HG03135 (cell line): ENCODE measurements around the gene MLLT1.

Source experiments
- ATAC-seq: cut with Tn5 transposase; IDR thresholded peaks from one replicate; pipeline ENCODE4 v1.9.1; 2021; ENCODE audit warnings: mild to moderate bottlenecking, moderate library complexity; ENCODE audit not compliant: unreplicated experiment

The MLLT1 gene

DNA sequence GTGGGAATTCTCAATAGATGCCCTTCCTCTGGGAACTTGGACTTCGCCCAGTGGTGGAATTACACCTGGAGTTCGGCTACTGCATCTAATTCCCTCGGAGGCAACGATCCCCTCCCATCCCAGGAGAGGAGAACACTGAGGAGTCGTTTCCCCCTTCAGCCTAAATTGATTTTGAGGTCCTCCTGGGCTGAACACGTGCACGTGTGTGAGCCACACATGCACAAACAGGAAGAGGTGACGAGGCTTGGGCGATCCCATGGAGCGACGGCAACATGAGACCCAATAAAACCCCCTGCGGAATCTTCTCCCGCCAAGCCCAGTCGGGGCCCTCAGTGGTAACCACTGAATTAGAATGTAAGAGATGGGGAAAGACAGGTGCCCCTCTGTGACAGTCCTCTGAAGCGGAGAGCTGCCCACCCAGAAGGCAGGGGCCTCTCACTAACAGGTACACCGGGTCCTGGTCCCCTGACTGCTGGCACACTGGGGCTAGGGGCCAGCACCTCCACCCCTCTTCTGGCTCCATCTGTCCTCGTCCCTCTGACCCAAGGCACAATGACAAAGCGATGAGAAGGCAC lies 4.5 kb downstream of the MLLT1 start:
- ATAC-seq: no peak

DNA sequence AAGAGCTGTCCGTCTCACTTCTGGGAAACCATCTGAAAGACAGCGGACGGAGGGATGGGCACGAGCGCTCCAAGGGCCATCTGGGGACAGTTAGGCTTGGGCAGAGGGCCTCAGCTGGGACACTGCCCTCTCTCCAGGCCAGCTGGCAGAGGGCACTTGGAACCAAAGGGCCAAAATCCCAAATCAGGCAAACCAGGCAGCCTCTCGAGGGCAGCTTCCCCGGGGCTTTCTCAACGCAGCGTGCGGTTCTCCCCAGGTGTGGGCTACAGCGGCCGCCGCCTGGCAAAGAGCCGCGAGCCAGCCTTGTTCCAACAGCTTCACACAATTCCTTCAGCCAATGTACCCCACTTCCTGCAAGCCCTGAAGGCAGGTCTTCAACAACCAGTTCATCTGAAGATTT lies 5.0 kb downstream of the MLLT1 start:
- ATAC-seq: no peak

DNA sequence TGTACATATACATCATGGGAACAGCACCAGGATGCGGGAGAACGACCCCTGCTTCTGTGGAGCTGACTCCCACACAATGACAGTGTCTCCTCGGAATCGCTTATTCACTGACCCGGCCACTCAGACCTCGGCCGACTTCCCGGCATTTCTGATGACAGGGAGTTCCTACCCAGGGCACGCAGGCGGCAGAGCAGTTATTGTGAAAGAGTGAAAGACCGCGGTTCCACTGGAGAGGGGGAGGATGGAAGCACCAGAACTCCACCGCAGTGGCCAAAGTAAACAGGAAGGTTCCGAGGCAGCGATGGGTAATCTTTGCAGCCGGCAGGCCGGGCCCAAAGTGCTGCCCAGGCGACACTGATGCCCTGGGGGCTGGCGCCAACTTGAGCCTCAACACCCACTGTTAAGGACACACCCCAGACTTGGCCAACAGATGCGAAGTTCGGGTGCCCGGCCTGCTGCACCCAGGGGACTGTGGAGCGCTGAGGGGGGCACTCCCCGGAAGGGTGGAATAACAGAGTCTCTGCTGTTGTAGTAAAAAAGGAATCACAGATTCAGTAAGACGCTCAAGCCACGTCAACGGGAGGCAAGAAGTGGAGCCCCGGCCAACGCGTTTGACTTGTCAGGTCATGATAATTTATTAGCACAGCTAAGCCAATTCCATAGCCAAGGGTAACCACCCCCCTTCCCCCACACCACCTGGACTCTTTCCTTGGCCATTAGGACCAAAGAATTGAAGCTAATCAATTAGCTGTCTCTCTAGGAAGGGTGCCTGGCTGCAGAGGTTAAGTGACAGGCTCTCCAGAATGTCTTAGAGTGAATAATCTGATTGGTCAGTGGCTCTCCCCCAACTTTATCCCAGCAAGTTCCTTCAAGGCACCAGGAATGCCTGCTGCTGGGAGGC lies 5.8 kb downstream of the MLLT1 start:
- no peak for ATAC-seq

DNA sequence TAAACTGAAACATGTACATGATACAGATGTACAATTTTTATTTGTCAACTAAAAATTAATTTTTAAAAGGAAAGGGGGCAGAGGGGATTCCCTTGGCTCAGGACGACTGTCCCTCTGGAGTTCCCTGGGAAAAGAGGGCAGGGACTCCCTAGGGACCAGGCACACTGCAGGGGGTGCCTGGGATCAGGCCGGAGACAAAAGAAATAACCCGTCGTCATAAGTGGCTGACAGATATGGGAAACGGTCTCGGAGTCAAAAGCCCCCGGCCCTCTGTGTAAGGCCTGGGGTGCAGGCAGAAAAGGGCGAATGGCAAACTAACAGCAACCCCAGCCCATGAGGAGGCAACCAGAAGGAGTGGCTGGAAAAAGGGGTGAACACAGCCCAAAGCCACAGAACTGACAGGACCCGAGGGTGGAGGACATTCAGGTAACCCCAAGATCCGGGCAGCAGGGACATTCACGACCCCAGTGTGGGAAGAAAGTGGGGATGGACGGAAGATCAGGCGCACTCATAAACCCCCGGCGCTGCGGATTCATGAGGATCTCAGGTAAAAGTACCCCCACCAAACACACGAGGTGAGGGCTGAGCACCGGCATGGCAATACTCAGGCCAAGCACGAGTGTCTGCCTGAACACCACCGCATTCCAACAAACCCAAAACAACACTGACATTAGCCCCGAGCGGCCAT lies 6.7 kb downstream of the MLLT1 start:
- ATAC-seq: no peak

DNA sequence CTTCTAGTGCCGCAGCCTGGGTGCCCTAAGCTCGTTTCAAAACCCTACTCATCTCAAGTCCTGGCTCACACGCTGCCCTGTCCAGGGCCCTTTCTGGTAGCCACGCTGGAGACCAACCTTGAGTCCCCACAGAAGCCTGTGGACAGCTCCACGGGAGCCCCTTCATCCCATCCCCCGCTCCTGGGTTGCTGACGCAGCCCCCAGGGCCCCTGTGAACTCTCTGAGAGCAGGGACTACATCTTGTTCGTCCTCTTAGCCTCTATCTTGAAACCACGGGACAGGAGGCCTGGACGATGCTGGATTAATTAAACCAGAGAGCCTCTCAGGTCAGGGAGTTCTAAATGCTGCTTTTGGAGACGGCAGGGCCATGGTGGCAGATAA lies 7.4 kb downstream of the MLLT1 start:
- no peak for ATAC-seq

DNA sequence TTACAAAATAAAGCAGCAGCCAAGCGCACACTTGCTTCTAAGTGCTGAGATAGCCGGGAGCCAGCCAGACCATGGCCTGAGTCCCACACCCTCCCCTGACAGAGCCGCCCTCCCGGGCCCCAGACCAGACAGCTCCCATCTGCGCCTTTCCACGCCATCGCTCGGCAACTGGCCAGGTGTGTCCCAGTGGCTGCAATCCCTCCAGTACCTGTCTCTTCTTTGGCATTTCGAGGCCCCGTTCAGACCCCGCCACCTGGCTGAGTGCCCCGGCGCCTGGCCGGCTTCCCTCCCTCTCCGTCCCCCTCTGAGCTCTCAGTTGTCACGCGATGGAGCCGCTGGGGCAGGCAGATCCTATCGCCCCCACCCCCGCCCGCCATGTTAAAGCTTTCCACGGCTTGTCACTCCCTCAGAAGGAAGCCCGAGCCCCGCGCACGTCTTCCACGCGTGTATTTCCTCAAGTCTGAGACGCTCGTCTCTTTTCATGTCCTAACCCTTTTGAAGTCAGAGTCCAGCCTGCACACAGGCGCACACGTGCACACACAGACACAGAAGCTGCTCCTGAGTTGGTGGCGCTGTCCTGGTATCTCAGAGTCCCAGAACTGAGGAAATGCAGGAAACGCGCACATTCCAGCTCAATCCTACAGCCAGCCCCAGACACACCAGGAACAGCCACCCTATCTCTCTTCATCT lies 7.9 kb downstream of the MLLT1 start:
- ATAC-seq: no peak

DNA sequence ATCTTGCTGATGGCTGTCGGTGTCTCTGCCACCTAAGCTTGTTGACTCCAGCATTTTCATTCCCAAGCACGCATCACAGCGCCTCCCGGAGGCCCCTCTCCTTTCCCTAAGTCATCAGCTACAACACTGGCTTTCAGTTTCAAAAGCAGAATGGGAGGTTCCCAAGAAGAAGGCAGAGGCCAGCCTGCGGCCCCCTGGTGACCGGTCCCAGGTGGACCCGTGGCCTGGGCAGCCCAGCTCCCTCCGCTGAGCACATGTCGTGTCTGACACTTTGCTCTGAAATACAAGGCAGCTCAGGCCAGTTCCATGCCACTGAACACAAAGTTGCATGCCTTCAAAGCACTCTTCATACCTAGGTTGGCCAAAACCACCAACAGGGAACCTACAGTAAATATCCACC lies 8.5 kb downstream of the MLLT1 start:
- ATAC-seq: no peak

DNA sequence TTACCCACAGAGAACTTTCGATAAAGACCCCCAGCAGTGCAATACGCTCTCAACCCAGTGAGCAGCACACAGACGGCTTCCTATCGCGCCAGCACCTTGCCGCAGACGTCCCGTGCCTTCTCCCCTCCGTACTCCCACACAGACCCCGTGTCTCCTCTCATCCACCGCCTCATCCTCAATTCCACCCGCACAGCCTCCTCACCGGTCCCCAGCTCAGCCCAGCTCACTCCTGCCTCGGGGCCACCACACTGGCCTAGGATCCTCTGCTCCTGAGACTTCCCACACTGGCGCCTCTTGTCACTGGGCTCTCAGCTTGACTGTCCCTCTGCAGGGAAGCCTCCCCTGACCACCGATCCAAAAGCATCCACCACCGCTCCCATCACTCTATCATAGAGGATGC lies 9.0 kb downstream of the MLLT1 start:
- no peak for ATAC-seq

DNA sequence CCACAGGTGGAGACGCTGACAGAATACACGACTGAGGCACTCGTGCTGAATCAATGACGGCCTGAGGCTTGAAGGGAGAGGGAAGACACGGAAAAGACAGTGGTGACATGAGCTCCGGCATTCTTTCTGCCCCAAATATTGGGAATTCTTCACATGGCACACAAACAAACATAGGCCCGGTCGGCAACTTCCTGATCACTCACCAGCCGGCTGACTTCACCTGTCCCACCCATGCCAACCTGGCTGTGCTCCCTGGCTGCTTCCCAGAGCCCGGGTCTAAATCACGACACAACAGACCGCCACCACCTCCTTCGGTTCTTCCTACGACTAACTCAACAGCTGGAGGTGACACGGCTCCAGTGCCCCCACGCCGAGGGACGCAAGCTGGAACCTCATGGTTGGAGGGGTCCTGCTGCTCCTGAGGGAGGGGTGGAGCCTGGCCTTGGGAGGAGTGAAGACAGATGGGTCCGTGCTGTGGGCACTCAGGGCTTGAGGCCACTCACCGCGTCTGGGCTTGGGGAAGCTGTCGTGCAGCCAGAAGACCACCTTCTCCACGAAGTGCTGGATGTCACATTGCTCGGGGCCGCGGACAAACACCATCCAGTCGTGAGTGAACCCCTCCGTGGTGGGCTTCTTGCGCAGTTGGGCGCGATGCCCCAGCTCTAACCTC lies 9.6 kb downstream of the MLLT1 start:
- no peak for ATAC-seq

DNA sequence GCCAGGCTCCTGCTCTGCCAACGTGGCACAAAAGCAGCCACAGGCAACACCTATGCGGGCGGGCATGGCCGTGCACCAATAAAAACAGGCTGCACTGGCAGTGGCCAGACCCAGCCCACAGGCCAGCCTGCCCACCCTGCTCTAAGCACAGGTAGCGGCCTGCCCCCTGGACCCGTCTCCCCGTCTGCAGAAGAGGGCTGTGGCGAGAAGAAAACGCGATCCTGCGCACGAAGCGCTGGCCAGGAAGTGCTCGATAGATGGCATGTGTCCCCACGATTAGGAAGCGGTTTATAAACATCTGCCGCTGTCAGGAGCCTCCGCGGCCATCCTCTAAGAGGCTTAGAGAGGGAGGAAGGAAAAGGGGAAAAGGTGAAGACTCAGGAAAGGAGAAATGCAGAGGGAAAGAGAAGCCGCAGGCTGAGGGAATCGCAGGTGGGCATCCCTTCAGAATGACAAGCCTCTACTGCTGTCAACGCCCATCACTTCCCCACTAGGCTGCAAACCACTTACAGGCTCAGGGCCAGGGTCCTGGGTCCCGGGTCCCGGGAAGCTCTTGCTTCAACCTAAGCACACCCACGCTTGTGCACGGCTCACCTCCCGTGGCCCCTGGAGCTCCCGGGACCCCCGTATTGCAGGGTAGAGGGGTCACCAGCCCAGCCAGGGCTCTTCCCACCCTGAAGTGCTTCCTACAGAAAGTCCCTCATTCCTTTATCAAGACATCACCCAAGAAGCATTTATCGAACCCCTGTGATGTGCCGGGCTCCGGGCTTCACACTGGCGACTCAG lies 10.5 kb downstream of the MLLT1 start:
- no peak for ATAC-seq

DNA sequence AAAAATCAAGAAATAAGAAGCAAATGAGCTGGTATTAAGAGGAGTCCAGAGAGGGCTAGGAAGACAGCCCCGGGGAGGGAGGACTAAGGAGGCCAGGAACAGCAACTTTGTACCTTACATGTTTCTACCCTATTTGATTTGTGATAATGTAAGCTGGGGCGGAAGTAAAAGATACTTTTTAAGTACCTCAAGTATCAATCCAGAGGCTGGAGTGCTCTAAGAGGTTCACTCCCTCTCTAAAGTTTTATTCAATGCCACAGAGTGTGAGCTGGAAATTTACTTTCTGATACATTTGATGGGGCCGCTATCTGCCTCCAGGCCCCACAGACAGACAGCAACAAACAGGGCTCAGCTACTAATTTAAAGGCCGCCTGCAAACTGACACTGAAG lies 11.4 kb downstream of the MLLT1 start:
- ATAC-seq: no peak

DNA sequence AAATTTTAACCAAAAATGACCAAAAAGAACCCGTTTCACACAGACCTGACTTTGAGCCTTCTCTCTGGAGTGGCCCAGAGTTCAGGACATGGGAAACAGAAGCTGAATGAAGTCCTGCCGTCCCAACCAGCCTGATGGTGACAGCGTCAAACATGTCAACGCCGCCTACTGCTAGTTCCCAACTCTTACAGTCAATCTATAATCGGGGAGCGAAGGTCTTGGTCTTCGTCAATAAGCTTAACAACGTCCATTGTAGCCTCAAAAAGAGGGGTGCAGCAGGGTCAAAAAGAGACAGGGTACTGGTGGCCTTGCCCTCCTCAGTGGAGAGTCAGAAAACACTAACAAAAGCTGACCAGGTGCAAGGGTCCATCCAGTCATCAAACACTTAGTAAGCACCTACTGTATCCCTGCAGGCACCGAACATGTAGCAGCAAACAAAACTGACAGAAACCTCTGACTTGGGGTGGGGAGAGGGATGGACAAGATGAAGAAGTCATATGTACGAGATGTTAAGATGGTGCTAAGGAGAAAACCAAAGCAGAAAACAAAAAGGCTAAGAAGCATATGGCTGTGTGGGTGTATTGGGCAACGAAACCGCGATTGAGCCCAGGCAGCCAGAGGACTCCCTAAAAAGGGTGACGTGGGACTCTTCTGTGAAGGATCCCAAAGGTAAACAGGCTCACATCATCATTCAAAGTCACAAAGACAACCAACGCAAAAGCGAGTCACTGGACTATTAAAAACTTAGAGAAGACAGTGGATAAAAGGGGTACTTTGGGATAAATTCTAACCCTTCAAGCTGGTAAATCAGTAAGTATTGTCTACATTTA lies 12.0 kb downstream of the MLLT1 start:
- ATAC-seq: no peak

DNA sequence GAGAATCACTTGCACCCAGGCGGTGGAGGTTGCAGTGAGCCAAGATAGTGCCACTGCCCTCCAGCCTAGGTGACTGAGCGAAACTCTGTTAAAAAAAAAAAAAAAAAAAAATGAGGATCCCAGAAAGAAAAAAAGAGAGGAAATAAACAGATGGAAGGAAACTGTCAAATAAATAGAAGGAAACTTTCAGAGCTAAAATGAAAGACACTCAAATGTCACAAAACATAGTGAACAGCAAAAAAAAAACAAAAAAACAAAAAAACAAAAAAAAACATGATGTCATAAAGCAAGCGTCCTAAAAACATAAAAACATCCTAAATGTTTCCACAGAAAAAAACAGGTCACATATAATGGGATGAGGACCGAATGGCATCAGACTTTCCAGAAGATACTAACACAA lies 15.0 kb downstream of the MLLT1 start:
- no peak for ATAC-seq

DNA sequence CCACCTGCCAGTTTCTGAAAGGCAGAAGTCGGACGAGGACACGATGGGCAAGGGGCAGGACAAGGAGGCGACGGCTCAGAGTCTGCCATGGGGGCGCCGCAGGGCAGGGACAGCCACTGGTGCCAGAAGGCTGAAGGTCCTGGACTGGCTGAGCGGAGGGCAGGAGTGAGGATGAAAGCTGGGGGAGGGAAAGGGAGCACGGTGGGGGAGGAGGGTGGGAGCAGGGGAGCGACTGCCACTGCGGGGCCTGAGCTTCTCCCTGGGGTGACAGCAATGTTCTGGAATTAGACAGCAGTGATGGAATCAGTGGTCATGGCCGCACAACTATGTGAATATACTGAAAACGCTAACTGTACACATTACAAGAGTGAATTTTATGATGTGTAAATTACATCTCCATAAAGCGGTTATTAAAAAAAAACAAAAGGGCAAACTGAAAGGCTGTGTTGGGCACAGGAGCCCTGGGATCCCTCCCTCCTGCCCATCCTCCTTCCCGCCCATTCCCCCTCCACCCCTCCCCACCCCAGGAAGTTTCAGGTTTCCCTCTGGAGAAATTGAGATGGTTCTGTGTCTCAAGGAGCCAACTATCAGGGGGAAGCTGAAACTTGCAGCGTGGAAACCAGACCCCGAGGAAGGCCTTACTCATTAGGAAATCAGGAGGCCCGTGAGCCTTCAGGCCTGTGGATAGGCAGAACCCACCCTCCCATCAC lies 15.9 kb downstream of the MLLT1 start:
- no peak for ATAC-seq

DNA sequence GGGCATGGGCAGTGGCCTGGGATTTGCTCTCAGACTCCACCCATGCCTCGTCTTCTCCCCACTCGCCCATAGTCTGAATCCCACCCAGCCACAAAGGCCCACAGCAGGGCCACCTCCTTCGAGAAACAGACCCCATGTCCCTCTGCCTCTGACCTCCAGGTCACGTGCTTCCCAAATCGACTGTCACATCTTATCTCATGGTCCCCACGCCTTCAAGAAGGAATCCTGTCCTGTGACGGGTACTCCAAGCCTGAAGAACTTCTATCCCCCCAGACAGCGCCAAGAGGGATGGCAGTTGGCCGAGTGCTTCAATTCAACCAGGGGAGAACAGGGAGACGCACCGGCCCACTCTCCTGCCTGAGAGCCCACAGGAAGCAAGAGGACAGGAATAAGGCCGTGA lies 16.5 kb downstream of the MLLT1 start:
- no peak for ATAC-seq

DNA sequence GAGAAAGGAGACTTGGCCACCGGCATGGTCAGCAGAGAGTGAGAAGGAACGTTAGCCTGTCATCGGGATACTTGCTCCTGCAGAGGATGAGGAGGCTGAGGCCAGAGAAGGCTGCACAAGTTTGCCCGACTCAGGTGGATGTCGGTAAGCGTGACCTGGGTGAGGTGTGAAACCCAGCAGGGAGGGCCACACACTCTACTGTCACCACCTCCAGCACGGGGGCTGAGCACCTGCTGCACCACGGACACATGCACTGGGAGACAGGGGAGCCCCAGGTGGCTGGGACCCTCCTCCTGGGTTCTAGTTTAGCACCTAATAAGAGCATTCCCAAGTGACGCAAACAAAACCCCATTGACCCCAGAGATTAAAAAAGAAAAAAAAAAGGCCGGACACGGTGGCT lies 17.3 kb downstream of the MLLT1 start:
- no peak for ATAC-seq

DNA sequence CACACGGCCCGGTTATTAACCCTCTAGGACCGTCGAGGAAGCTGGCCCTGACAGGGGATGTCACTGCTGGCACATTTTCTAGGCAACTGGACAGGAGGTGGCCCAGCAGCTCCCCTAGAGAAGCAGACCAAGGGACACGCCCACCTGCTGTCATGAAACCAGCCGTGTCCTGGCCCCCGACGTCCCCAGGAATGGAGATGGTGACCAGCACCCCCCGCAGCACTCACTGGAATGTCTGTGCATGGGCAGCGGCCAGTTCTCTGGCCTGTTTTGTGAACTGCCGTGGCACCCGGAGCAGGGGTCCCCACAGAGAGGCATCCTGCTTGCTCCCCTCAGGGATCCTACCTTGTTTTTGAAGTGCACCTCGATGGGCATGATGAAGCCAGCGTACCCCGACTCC lies 17.9 kb downstream of the MLLT1 start:
- no peak for ATAC-seq

DNA sequence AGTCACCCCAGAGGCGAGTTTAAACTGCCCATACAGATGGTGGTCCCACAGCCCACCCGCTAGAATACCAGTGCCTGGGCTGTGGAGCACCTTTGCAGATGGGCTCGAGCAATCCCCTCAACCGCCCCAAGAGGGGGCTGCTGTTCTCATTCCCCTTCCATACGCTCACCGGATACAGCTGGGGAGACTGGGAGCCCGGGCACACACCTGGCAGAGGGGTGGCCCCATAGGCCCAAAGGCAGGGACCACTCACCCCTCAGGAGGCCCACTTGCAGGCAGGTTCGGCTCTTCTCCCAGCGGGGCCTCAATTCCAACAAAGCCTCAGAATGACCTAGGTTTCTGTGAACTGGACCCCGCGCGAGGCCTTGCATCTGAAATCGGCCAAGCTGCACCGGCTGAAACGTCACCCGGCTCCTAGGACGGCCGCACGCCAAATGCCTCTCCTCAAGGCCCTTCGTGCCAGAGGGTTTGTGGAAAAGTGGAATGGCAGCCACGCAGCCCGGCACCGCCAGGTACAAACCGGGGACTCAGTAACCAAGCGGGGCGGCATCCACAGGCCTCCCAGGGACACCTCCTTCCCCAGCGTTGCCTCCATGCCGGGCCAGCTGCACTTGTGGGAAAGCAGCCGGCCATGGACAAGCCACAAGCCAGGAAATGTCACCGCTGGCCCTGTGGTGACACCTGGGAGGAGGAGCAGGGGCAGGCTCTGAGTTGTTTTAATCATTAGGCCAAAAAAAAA lies 18.7 kb downstream of the MLLT1 start:
- no peak for ATAC-seq
